Activated gamma-delta T cell treated with anti-CD3 and anti-CD28 coated beads, Interleukin-2, amount 50 U/mL, for 16 hours (primary cell): ENCODE measurements around the gene TMEM236.

ENCODE experiments used
- DNase-seq: peaks from one replicate; pipeline ENCODE4 v3.0.0-alpha.2; 2020; ENCODE audit warnings: low read depth

TMEM236 gene

DNA sequence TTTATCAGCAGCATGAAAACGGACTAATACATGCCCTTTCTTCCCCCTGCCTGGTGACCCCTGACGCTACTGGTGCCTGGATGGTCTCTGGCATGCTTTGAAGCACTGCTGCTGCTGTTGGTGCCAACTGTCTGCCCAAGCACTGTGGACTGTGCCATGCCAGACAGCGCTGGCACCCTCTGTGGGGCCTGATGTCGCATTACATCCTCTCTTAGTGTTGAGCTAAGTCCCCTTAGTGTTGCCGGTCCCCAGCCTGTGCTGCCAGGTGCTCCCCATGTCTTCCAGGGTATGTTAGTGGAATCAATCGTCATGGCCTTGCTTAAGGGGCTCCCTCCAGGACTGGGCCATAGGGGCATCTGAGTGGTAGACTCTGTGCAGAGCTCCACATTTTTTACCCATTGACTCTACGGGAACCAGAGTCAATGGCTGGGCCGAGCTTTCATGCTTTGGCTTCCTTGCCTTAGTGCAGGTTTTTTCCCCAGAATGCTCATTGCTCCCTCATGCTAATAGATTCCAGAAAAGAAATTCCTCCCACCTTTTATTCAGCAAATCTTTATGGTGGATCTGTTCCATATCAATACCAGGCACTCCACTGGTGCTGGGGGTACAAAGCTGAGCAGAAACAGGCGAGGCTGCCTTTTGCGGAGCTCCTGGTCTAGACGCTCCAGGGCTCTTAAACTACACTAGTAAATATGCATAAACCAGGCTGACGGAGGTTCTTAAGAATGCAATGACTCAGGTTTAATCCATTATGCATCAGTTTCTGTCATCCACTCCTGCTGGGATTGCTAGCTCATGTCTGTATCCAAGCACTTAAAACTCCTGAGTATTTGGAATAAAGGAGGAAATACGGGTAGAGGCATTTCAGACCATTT lies 35.3 kb downstream of the TMEM236 start:
- DNase-seq, result no peak

DNA sequence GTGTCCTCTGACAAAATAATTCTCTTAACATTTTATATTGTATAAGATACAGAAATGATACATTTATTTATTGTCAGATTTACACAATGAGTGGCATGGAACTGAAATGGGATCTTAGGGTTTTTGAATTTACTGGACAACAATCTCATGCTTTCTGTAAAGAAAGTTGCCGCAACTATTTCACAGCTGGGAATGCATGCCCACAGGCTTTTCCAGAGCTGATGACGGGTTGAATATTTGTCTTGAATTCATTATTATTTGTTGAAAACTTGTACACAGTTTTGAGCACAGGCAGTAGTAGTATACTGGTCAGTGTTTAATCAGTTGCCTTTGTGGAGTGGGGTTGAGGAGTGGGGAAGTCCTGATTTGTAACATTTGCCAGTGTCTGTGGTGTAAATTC lies 36.6 kb downstream of the TMEM236 start:
- no peak for DNase-seq

GRCh38 chr10:17789396-17789795 lies 37.4 kb downstream of the TMEM236 start:
- DNase-seq, result no peak

- no peak for DNase-seq
Measured at GRCh38 chr10:17790651-17791050, 38.6 kb downstream of the TMEM236 start.

DNA sequence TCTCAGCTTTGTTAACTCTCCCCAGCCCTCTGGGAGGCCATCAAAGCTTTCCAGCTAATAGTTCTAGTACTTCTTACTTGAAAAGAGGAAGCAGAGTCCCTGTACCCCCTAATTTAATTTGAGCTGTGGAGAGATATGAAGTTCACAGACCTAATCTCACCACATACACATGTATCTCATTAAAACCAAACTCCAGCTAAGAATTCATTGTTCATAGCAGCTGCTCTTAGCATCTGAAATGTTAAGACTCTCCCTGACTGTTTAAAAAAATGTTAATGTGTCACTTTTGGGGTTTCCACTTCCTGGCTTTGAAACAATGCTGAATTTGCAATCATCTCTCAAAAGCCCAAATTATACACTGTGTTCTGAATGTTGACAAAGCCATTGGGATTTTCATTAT lies 41.0 kb downstream of the TMEM236 start:
- DNase-seq, result no peak

GRCh38 chr10:17793823-17794644 lies 42.0 kb downstream of the TMEM236 start:
- DNase-seq, result no peak

DNA sequence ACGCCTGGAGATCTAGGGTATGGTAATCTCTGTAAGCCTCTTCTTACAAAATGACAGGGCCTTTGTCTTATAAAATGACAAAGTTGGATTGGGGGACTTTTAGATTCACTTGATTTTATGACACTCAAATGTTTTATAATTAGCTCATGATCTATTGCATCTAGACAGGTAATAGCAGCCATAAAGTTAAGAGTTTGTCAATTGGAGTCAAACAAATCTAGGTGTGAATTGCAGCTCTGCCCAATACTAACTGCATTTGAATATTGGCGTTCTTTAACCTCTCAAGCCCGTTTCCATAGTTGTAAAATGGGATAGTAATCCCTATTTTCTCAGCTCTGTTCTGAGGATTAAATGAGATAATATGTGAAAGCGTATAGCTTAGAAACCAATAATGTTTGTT lies 43.1 kb downstream of the TMEM236 start:
- DNase-seq, result no peak

GRCh38 chr10:17795813-17796594 lies 44.0 kb downstream of the TMEM236 start:
- DNase-seq, result no peak

DNA sequence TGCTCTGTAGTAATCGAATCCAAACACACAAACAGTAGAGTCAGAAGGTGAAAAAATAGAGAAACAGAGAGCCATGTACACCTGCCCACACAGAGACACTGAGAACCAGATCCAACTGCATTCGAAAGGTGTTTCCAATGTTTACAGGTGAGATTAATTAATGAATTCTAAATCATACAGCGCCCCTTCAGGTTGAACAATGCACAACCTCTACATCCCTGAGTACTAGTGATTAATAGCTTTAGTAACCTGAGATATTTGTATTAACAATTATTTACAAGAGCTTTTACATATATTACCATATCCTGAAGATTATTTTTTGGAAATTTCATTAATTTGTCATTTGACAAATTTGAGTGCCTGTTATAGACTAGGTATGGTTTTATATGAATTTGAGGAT lies 49.5 kb downstream of the TMEM236 start:
- no peak for DNase-seq

GRCh38 chr10:17802350-17802749 lies 50.3 kb downstream of the TMEM236 start:
- no peak for DNase-seq

DNA sequence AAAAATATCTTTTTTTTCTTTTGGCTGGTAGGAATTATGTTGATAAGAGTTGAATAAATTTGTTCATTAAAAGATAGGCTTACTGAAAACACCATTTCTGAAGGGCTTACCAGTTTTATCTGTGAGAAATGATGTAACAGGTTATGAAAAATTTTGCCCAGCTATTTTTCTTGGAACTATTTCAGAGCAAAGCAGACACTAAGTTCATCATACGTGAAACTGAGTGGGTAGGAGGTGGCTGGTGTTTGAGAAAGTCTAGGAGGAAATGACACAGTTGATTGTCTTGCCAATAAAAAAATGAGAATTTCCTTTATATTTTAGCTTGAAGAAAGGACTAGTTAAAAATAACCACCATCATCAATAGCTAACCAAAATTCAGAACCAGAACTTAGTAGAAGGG lies 51.0 kb downstream of the TMEM236 start:
- DNase-seq, result no peak

GRCh38 chr10:17805330-17805729 lies 53.3 kb downstream of the TMEM236 start:
- DNase-seq, result no peak

DNA sequence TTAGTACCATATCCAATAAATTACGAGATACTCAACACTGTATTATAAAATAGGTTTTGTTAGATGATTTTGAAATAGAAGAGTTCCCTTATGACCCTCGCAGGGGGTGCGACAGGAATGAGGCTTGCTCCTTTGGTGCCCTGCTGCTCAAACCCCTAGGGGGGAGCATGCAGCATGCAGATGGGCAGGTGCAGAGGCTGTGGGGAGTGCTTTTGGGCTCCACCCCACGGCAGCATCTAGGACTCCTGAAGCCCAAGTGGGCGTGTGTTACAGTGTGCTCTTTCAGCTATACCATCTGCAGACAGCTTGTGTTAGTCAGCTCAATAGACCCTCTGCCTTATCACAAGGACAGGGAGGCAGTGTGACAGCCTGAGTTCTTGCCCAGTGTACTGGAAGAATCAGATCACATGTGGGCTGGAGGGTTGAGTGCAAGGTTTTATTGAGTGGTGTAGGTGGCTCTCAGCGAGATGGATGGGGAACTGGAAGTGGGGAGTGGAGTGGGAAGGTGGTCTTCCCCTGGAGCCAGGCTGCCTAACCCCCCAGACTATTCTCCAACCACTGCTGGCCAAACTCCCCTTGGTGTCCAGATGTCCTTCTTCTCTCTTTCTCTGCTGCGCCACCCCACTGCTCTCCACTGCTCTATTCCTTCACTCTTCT lies 54.0 kb downstream of the TMEM236 start:
- DNase-seq, result no peak

DNA sequence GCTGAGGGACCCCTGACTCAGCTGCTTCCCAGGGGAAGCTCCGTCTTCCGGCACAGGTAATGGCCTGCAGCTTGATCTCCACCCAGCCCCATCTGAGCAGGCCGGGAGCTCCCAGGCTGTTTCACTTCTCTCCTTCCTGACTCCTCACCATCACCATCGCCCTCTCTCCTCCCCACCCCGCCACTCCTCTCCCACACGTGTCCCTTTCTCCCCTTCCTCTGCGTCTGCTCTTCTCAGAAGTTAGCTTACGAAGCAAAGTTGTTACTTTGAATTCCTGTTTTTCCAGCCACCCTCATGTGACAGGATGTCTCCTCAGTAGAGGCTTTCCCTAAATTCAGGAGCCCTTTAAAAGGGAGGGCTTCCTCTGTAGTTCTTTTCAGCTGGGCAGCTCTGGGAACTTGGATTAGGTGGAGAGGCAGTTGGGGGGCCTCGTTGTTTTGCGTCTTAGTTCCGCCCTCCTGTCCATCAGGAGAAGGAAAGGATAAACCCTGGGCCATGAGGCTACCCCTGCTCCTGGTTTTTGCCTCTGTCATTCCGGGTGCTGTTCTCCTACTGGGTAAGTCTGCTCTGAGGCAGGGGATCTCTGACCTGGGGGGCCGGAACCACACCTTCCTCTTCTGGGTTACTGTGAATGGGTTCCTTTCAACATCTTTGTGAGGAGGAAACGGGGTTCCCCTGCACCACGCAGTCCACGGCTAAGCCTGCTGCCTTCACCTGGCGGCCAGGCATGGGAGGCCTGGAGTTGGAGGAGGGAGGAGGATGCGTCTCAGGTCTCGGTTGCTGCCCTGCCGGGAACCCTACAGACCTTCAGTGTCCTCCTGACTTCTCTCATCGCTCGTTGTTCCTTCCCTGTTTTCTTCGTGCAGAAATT lies 57.2 kb downstream of the TMEM236 start, which contains the start of gene MRC1:
Gene MRC1, plus strand, starts transcription at position 378 of the 871 bp plus-strand sequence. Its CDS starts 118 bp downstream, at position 496.
- no peak for DNase-seq

GRCh38 chr10:17811146-17811865 lies 59.3 kb downstream of the TMEM236 start:
- no peak for DNase-seq

DNA sequence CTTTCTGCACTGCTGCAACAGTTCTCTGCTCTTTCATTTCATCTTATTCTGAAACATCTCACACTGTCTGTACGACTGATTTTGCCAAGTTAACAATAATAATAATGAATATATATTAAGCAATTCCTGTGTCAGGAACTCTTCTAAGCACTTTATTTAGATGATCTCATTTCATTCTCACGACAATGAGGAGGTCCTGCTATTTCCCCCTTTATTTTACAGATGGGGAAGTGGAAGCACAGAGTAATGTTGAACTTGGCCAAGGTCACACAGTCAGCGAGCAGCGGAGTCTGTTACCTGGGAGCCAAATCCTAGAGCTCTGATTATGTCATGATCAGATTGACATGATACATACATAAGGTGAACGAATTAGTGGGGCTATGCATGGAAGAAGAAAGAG lies 63.0 kb downstream of the TMEM236 start:
- no peak for DNase-seq

DNA sequence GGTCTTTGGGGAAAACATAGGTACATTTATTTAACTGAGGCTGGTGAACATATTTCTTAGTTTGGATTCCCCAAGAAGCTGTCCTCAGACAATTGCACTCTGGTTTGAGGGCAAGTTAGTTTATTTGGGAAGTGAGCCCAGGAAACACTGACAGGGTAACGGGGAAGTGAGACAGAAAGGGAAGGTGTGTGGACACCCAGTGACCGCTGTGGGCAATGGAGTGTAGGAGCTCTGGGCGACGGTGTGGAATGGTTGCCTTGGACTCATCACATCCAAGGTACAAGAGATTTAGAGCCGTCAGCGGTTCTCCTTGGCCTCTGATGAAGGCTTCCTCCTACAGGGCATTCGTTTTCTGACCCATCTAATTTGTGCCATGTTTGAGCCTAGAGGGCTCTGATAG lies 64.2 kb downstream of the TMEM236 start:
- no peak for DNase-seq

- no peak for DNase-seq
Measured at GRCh38 chr10:17817316-17817715, 65.3 kb downstream of the TMEM236 start.

- DNase-seq, result no peak
Measured at GRCh38 chr10:17817790-17818189, 65.8 kb downstream of the TMEM236 start.

GRCh38 chr10:17819836-17820235 lies 67.8 kb downstream of the TMEM236 start:
- no peak for DNase-seq
